Measurements from ENCODE around the gene TTC39B.
A peak's percentile ranks its signal among the peaks of the same experiment; 100 is the strongest.

Gene TTC39B

DNA sequence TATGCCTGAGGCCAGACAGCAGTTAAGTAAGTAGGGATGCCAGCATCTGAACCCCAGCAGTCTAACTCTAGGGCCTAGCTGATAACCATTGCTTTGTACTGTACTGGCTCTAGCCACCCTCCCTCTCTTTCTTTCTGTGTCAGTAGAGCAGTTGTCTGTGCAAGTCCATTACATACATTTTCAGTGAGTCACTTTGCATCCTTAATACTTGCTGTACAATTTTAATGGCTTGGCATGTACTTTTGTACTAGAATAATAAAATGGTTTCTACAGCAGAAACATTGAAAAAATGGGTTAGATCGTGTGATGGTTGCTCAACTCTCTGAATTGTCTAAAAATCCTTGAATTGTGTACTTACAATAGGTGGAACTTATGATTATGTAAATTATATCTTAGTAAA lies 1.5 kb upstream of the TTC39B start:
- TF ChIP-seq, protein P1, sequence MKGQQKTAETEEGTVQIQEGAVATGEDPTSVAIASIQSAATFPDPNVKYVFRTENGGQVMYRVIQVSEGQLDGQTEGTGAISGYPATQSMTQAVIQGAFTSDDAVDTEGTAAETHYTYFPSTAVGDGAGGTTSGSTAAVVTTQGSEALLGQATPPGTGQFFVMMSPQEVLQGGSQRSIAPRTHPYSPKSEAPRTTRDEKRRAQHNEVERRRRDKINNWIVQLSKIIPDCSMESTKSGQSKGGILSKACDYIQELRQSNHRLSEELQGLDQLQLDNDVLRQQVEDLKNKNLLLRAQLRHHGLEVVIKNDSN (IDR thresholded peaks at IDR 0.05) = no peak
- TF ChIP-seq TCF12 (IDR thresholded peaks at IDR 0.05; ENCODE audit: low read depth) (no peak), YY1 (IDR thresholded peaks at IDR 0.05; ENCODE audit: low read depth) (no peak), EP300 (IDR thresholded peaks at IDR 0.05; ENCODE audit: borderline replicate concordance) (no peak), EGR1 (IDR thresholded peaks at IDR 0.05) (no peak), TEAD4 (IDR thresholded peaks at IDR 0.05) (no peak), RAD21 (IDR thresholded peaks at IDR 0.05; ENCODE audit: low read depth) (no peak), CREB1 (IDR thresholded peaks at IDR 0.05; ENCODE audit: low read depth) (no peak), TAF1 (IDR thresholded peaks at IDR 0.05; ENCODE audit: low read depth) (no peak), ZBTB7A (IDR thresholded peaks at IDR 0.05; ENCODE audit: low read depth) (no peak), NFIC (IDR thresholded peaks at IDR 0.05) (no peak), CEBPB (IDR thresholded peaks at IDR 0.05) (no peak), FOXM1 (IDR thresholded peaks at IDR 0.05; ENCODE audit: borderline replicate concordance, low read depth) (no peak)
- TF ChIP-seq, protein P2, sequence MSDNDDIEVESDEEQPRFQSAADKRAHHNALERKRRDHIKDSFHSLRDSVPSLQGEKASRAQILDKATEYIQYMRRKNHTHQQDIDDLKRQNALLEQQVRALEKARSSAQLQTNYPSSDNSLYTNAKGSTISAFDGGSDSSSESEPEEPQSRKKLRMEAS (IDR thresholded peaks at IDR 0.05) = no peak
- TF ChIP-seq, protein P3, sequence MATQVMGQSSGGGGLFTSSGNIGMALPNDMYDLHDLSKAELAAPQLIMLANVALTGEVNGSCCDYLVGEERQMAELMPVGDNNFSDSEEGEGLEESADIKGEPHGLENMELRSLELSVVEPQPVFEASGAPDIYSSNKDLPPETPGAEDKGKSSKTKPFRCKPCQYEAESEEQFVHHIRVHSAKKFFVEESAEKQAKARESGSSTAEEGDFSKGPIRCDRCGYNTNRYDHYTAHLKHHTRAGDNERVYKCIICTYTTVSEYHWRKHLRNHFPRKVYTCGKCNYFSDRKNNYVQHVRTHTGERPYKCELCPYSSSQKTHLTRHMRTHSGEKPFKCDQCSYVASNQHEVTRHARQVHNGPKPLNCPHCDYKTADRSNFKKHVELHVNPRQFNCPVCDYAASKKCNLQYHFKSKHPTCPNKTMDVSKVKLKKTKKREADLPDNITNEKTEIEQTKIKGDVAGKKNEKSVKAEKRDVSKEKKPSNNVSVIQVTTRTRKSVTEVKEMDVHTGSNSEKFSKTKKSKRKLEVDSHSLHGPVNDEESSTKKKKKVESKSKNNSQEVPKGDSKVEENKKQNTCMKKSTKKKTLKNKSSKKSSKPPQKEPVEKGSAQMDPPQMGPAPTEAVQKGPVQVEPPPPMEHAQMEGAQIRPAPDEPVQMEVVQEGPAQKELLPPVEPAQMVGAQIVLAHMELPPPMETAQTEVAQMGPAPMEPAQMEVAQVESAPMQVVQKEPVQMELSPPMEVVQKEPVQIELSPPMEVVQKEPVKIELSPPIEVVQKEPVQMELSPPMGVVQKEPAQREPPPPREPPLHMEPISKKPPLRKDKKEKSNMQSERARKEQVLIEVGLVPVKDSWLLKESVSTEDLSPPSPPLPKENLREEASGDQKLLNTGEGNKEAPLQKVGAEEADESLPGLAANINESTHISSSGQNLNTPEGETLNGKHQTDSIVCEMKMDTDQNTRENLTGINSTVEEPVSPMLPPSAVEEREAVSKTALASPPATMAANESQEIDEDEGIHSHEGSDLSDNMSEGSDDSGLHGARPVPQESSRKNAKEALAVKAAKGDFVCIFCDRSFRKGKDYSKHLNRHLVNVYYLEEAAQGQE (IDR thresholded peaks at IDR 0.05; ENCODE audit: low read depth) = no peak

DNA sequence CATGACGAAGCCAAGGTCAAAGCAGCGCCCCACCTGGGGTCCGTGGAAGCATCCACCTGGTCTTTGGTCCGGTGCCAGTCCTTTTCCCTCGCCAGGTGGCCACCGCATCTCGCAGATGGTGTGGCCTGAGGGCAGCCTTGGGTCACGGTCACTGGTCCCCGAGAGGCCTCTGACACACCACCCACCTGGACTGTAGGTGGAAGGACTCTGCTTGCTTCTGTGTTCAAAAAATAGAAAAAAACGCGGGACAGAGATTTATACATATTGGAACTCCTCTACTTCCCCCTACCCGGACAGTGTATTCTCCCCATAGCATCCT lies 466 bp upstream of the TTC39B start:
- peak; percentile 35; the same call in 1 of the 2 replicates for TF ChIP-seq NFIC (IDR thresholded peaks at IDR 0.05)
- no peak for TF ChIP-seq YY1 (IDR thresholded peaks at IDR 0.05; ENCODE audit: low read depth)
- peak; percentile 73 for TF ChIP-seq TCF12 (IDR thresholded peaks at IDR 0.05; ENCODE audit: low read depth)

DNA sequence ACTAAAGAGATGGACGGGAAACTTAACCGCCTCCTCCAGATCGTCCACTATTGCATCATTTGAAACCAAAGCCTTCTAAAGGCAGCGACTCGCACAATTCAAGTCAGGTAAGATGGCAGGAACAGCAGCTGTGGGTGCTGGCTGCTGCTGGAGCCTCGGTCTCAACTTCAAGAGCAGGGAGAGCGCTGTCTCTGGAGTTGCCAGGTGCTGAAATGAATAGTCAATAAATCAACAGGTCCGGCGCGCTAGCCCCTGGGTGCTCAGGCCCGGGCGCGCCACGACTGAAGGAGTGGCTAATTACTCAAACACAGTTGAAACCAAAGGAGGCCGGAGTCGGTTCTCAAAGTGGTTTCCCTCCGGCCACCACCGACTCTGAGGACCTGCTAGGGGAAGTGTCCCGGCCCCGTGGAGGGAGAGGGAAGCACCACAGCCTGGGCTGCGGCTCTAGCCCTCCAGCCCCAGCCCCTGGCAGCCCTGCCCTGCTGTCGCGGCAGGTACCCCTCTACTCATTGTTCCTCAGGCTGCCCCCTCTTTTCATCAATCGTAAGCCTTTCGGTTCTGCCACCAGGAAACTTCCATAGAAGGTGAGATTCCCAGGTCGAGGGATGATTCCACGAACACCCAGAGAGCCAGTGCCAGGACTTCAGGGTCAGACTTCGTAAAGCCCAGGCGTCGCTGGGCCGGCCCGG lies 804 bp downstream of the TTC39B start:
- TF ChIP-seq RAD21 (IDR thresholded peaks at IDR 0.05; ENCODE audit: low read depth) (no peak), CEBPB (IDR thresholded peaks at IDR 0.05) (peak; percentile 68; the same call in 1 of the 2 replicates)
- TF ChIP-seq, protein P3 (IDR thresholded peaks at IDR 0.05; ENCODE audit: low read depth) = peak; percentile 54

DNA sequence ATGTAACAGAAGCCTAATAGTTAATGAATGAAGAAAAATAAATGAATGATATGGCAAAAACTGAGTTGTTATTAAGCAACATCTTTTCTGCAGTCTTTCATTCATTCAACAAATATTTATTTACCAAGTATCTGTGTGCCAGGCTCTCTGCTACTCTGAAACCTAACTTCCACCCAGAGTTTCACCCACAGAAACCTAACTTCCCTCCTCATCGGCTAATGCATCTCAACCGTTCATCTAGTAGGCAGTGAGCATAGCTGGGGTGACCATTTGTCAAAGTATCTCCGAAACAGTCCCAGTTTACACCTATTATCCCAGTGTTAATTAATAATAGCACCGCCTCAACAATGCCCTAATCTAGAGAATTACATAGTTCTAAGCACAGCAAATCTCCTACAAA lies 1.5 kb downstream of the TTC39B start:
- no peak for TF ChIP-seq CREB1 (IDR thresholded peaks at IDR 0.05; ENCODE audit: low read depth)
- TF ChIP-seq, protein P3 (IDR thresholded peaks at IDR 0.05; ENCODE audit: low read depth) = no peak
- TF ChIP-seq, protein P1 (IDR thresholded peaks at IDR 0.05) = no peak
- TF ChIP-seq RAD21 (IDR thresholded peaks at IDR 0.05; ENCODE audit: low read depth) = no peak
- no peak for TF ChIP-seq CEBPB (IDR thresholded peaks at IDR 0.05)
- no peak for TF ChIP-seq YY1 (IDR thresholded peaks at IDR 0.05; ENCODE audit: low read depth)
- no peak for TF ChIP-seq EP300 (IDR thresholded peaks at IDR 0.05; ENCODE audit: borderline replicate concordance)
- TF ChIP-seq ZBTB7A (IDR thresholded peaks at IDR 0.05; ENCODE audit: low read depth) = no peak
- no peak for TF ChIP-seq TEAD4 (IDR thresholded peaks at IDR 0.05)
- TF ChIP-seq TCF12 (IDR thresholded peaks at IDR 0.05; ENCODE audit: low read depth) = no peak
- no peak for TF ChIP-seq NFIC (IDR thresholded peaks at IDR 0.05)
- no peak for TF ChIP-seq TAF1 (IDR thresholded peaks at IDR 0.05; ENCODE audit: low read depth)
- TF ChIP-seq FOXM1 (IDR thresholded peaks at IDR 0.05; ENCODE audit: borderline replicate concordance, low read depth) = no peak
- TF ChIP-seq, protein P2 (IDR thresholded peaks at IDR 0.05) = no peak
- TF ChIP-seq EGR1 (IDR thresholded peaks at IDR 0.05) = no peak

DNA sequence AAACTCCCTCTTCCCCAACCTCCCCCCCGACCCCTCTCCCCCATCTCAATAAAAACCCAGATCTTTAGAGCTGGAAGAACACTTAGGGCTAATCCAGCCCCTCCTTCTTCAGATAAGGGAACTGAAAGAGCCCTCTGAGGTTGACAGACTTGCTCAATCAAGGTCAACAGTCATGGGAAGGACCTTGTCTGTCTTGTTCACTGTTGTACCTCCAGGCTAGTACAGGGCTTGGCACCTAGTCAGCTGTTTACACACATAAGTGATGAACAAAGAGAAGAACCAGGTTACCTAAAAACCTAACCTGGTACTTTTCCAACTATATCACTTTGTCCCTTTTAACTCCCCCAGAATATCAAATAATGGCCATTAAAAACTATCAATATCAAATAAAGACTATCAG lies 2.4 kb downstream of the TTC39B start:
- TF ChIP-seq YY1 (IDR thresholded peaks at IDR 0.05; ENCODE audit: low read depth) = no peak
- TF ChIP-seq EGR1 (IDR thresholded peaks at IDR 0.05) = no peak
- TF ChIP-seq, protein P2 (IDR thresholded peaks at IDR 0.05) = no peak
- TF ChIP-seq TCF12 (IDR thresholded peaks at IDR 0.05; ENCODE audit: low read depth) = no peak
- TF ChIP-seq TAF1 (IDR thresholded peaks at IDR 0.05; ENCODE audit: low read depth) = no peak
- TF ChIP-seq, protein P3 (IDR thresholded peaks at IDR 0.05; ENCODE audit: low read depth) = no peak
- no peak for TF ChIP-seq FOXM1 (IDR thresholded peaks at IDR 0.05; ENCODE audit: borderline replicate concordance, low read depth)
- TF ChIP-seq, protein P1 (IDR thresholded peaks at IDR 0.05) = no peak
- no peak for TF ChIP-seq CEBPB (IDR thresholded peaks at IDR 0.05)
- TF ChIP-seq ZBTB7A (IDR thresholded peaks at IDR 0.05; ENCODE audit: low read depth) = no peak
- TF ChIP-seq NFIC (IDR thresholded peaks at IDR 0.05) = no peak
- no peak for TF ChIP-seq CREB1 (IDR thresholded peaks at IDR 0.05; ENCODE audit: low read depth)
- no peak for TF ChIP-seq RAD21 (IDR thresholded peaks at IDR 0.05; ENCODE audit: low read depth)

Data from Ishikawa (cell line).